Prostate gland (tissue), 2 donors: ENCODE results near the gene ZNF487. TPM values are rescaled to one million over a fixed set of nuclear protein-coding genes. Genes with fewer than 3 reads are reported as not detected.
"Not testable (repeated sequence)": the region's sequence is repeated elsewhere in the genome, so short reads cannot be mapped to it uniquely, and the experiment has no call there.

Experiments used
- DNase-seq: peaks from one replicate; pipeline ENCODE4 v3.0.0-alpha.2; 2019; ENCODE audit warnings: low spot score
- H3K27ac ChIP-seq, 2 donors: fragments of 200-600 bp; sonication (generic); 2 replicates each; pipeline ENCODE4 v1.5.1; 2017 to 2019
- H3K27me3 ChIP-seq: fragments of 200-600 bp; sonication (generic); replicated peaks from 2 replicates; pipeline ENCODE4 v1.5.1; 2019; ENCODE audit not compliant: insufficient read depth
- H3K36me3 ChIP-seq, 2 donors: fragments of 200-600 bp; sonication (generic); 1 replicate in 1 of 2; 2 replicates in 1 of 2; pipeline versions ENCODE4 v1.5.1 to v1.8.1; 2017 to 2019
- H3K4me1 ChIP-seq: fragments of 200-600 bp; sonication (generic); replicated peaks from 2 replicates; pipeline ENCODE4 v1.5.1; 2019
- H3K4me3 ChIP-seq, 2 donors: fragments of 200-600 bp; sonication (generic); 2 replicates each; pipeline ENCODE4 v1.5.1; 2017 to 2019
- H3K9me3 ChIP-seq: fragments of 200-600 bp; sonication (generic); 2 replicates; pipeline ENCODE4 v1.5.1; 2017
- POLR2A ChIP-seq: fragments of 450-650 bp; IDR thresholded peaks from one replicate; pipeline ENCODE4 v1.6.1; 2016; ENCODE audit warnings: antibody characterized with exemption, mild to moderate bottlenecking
- POLR2AphosphoS5 ChIP-seq: sonication (generic); formaldehyde crosslinking; IDR thresholded peaks from one replicate; pipeline ENCODE4 v1.6.1; 2017; ENCODE audit warnings: antibody characterized with exemption
- WGBS: methylation state at CpG from one replicate; pipeline ENCODE4 v1.1.5; 2018; 5-methylcytosine and 5-hydroxymethylcytosine counted together
- intact Hi-C: fragments of 100-400 bp; cut with DNase I; formaldehyde crosslinking; loops from one replicate; pipeline ENCODE4 v1.14.2; 2022
- total RNA-seq, 2 donors: library from RNA; depleted of rRNA; stranded (reverse); fragments of >200 nt; gene quantifications; one replicate each; pipeline ENCODE4 v1.1.0, GENCODE V29; 2016
- TF ChIP-seq, protein P1 (sequence below), 4 experiments: fragments of 200-600 bp in 2 of 4; fragments of 450-650 bp in 2 of 4; sonication (generic) in 2 of 4; IDR thresholded peaks; 1 replicate in 3 of 4; 2 replicates in 1 of 4; pipeline ENCODE4 v1.5.1; 2016 to 2019; ENCODE audit warnings: antibody characterized with exemption in 4 of 4, mild to moderate bottlenecking in 2 of 4, moderate library complexity in 2 of 4

Gene ZNF487
- total RNA-seq, 2 donors from 2014 or later: 6.6 to 12.5 TPM

DNA sequence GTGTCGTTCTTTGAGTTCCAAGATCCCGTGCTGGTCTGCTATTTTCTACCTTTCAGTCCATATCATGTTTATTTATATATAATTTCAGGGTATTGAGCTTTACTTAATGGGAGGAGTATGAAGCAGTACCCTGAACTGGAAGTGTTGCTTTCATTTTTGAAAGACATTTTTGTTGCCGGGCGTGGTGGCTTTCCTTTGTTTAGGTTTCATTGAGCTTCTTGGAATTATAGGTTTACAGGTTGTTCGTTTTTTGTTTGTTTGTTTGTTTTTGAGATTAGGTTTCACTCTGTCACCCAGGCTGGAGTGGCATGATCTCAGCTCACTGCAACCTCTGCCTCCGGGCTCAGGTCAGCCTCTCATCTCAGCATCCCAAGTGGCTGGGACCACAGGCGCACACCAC, 7.4 kb downstream of the ZNF487 start:
- Histone ChIP-seq H3K36me3 (no peaks in the 10 kb centered on the region), H3K27ac (no peak overlapping the region), H3K4me3 (no peak overlapping the region), H3K9me3 (no peaks in the 10 kb centered on the region), H3K4me1 (no peaks in the 10 kb centered on the region), H3K27me3 (no peaks in the 10 kb centered on the region)
- WGBS: 82% methylated on average over 7 of the region's 7 CpGs
- TF ChIP-seq, protein P1, sequence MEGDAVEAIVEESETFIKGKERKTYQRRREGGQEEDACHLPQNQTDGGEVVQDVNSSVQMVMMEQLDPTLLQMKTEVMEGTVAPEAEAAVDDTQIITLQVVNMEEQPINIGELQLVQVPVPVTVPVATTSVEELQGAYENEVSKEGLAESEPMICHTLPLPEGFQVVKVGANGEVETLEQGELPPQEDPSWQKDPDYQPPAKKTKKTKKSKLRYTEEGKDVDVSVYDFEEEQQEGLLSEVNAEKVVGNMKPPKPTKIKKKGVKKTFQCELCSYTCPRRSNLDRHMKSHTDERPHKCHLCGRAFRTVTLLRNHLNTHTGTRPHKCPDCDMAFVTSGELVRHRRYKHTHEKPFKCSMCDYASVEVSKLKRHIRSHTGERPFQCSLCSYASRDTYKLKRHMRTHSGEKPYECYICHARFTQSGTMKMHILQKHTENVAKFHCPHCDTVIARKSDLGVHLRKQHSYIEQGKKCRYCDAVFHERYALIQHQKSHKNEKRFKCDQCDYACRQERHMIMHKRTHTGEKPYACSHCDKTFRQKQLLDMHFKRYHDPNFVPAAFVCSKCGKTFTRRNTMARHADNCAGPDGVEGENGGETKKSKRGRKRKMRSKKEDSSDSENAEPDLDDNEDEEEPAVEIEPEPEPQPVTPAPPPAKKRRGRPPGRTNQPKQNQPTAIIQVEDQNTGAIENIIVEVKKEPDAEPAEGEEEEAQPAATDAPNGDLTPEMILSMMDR (IDR thresholded peaks at IDR 0.05): no peak
- TF ChIP-seq POLR2A: no peak
- TF ChIP-seq POLR2AphosphoS5: no peak
- intact Hi-C loops: no loop called here
- no peak for DNase-seq

DNA sequence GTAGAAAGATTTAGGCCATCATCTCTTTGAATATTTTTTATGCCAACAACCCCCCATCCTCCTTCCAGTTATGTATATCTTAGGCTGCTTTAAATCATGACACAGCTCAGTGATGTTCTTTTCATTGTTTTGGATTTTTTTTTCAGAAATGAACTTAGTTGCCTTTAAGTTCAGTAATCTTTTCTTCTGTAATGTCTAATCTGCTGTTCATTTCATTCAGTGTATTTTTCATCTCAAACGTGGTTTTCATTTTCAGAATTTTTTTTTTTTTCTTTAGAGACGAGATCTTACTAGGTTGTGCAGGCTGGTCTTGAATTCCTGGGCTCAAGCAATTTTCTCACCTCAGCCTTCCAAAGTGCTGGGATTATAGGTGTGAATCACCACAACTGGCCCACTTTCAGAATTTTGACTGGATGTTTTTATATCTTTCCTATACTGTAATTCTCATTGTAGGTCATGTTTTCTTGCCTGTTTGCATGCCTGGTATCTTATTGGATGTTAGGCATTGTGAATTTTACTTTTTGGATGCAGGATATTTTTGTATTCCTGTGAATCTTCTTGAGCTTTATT, 8.1 kb downstream of the ZNF487 start:
- no peak for TF ChIP-seq POLR2A
- TF ChIP-seq, protein P1 (IDR thresholded peaks at IDR 0.05): no peak
- no peak for TF ChIP-seq POLR2AphosphoS5
- 89% methylated on average over 2 of the region's 2 CpGs for WGBS
- H3K27ac ChIP-seq: no peak overlapping the region
- intact Hi-C loops: no loop called here
- H3K4me3 ChIP-seq: no peak overlapping the region
- no peaks in the 10 kb centered on the region for H3K9me3 ChIP-seq
- no peaks in the 10 kb centered on the region for H3K36me3 ChIP-seq
- no peaks in the 10 kb centered on the region for H3K27me3 ChIP-seq
- no peak for DNase-seq
- H3K4me1 ChIP-seq: no peaks in the 10 kb centered on the region

DNA sequence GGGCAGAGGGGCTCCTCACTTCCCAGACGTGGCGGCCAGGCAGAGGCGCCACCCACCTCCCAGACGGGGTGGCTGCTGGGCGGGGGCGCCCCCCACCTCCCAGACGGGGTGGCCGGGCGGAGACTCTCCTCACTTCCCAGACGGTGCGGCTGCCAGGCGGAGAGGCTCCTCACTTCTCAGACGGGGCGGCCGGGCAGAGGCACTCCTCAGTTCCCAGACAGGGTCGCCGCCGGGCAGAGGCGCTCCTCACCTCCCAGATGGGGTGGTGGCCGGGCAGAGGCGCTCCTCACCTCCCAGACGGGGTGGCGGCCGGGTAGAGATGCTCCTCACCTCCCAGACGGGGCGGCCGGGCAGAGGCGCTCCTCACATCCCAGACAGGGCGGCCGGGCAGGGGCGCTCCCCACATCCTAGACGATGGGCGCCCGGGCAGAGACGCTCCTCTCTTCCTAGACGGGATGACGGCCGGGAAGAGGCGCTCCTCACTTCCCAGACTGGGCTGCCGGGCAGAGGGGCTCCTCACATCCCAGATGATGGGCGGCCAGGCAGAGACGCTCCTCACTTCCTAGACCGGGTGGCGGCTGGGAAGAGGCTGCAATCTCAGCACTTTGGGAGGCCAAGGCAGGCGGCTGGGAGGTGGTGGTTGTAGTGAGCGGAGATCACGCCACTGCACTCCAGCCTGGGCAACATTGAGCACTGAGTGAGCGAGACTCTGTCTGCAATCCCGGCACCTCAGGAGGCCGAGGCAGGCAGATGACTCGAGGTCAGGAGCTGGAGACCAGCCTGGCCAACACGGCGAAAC, 9.5 kb downstream of the ZNF487 start:
- H3K4me1 ChIP-seq, H3K9me3 ChIP-seq, H3K36me3 ChIP-seq, H3K27ac ChIP-seq, H3K27me3 ChIP-seq, DNase-seq, intact Hi-C loops, H3K4me3 ChIP-seq: not testable (repeated sequence)
- 98% methylated on average over 34 of the region's 53 CpGs for WGBS

DNA sequence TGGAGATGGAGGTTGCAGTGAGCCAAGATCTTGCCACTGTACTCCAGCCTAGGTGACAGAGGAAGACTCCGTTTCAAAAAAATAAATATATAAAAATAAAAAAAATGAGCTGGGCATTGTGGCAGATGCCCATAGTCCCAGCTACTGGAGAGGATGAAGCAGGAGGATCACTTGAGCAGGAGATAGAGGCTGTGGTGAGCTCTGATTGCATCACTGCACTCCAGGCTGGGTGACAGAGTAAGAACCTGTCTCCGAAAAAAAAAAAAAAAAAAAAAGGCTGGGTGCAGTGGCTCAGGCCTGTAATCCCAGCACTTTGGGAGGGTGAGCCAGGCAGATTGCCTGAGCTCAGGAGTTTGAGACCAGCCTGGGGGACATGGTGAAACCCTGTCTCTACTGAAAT, 11.8 kb downstream of the ZNF487 start:
- Histone ChIP-seq H3K4me3 (no peak overlapping the region), H3K27ac (no peak overlapping the region), H3K9me3 (no peaks in the 10 kb centered on the region), H3K4me1 (no peaks in the 10 kb centered on the region), H3K27me3 (no peaks in the 10 kb centered on the region), H3K36me3 (no peaks in the 10 kb centered on the region)
- no peak for DNase-seq
- TF ChIP-seq POLR2A: no peak
- TF ChIP-seq, protein P1 (IDR thresholded peaks at IDR 0.05): no peak
- no peak for TF ChIP-seq POLR2AphosphoS5
- WGBS: 76% methylated on average over 2 of the region's 2 CpGs
- intact Hi-C loops: no loop called here

DNA sequence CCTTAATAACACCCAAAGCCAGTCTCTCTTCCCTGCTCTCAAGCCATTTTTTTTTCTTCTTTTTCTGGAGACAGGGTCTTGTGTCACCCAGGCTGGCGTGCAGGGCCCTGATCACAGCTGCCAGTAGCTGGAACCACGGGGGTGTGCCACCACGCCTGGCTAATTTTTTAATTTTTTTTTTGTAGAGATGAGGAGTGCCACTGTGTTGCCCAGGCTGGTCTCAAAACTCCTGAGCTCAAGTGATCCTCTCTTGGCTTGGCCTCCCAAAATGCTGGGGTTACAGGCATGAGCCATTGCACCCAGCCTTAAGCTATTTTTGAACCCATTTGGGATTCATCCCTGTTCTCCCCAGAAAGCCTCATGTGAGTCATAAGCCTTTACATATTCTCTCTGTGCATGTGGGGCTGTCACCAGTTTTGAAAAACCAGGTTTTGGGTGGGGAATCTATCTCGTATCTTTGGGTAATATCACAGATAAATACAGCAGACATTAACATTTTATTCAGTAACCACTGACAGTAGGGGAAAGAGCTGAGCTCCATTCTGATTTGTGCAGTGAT, 15.5 kb downstream of the ZNF487 start:
- no peak for DNase-seq
- H3K4me1 ChIP-seq: no peaks in the 10 kb centered on the region
- H3K27me3 ChIP-seq: no peaks in the 10 kb centered on the region
- H3K9me3 ChIP-seq: no peaks in the 10 kb centered on the region
- H3K36me3 ChIP-seq: no peaks in the 10 kb centered on the region
- intact Hi-C loops: no loop called here
- 38% methylated on average over 4 of the region's 4 CpGs for WGBS
- no peak overlapping the region for H3K4me3 ChIP-seq
- no peak overlapping the region for H3K27ac ChIP-seq
- no peak for TF ChIP-seq POLR2A
- TF ChIP-seq, protein P1 (IDR thresholded peaks at IDR 0.05): no peak
- no peak for TF ChIP-seq POLR2AphosphoS5
